ENCODE results near the gene CELF1.
"Not testable (repeated sequence)": the region's sequence is repeated elsewhere in the genome, so short reads cannot be mapped to it uniquely, and the experiment has no call there.

CELF1 gene

GRCh38 chr11:47573321-47573720 is 20.4 kb upstream of the CELF1 start:
- DNase-seq = no peak

GRCh38 chr11:47572715-47573255 is 19.9 kb upstream of the CELF1 start:
- no peak for DNase-seq

- no peak for DNase-seq
Measured at GRCh38 chr11:47571895-47572294, 19.0 kb upstream of the CELF1 start.

- DNase-seq = no peak
Measured at GRCh38 chr11:47571357-47571729, 18.4 kb upstream of the CELF1 start.

- DNase-seq = peak; percentile 94 to 95
Measured at GRCh38 chr11:47570651-47571356, 17.9 kb upstream of the CELF1 start.

GRCh38 chr11:47569646-47570045 is 16.7 kb upstream of the CELF1 start:
- DNase-seq = no peak

GRCh38 chr11:47566149-47566698 is 13.3 kb upstream of the CELF1 start:
- DNase-seq = peak; percentile 30 to 46

GRCh38 chr11:47565340-47566148 is 12.6 kb upstream of the CELF1 start, which contains the start of gene PTPMT1:
TSS of gene PTPMT1 (plus strand) at chr11:47565599. CDS start at chr11:47565623, 24 bp downstream.
- DNase-seq = peak; percentile 60 to 82

- DNase-seq = no peak
Measured at GRCh38 chr11:47564933-47565339, 12.0 kb upstream of the CELF1 start.

- not testable (repeated sequence) for DNase-seq
Measured at GRCh38 chr11:47564366-47564765, 11.4 kb upstream of the CELF1 start.

- DNase-seq = not testable (repeated sequence)
Measured at GRCh38 chr11:47562393-47562792, 9.5 kb upstream of the CELF1 start.

GRCh38 chr11:47560426-47560825 is 7.5 kb upstream of the CELF1 start:
- no peak for DNase-seq

GRCh38 chr11:47558695-47559094 is 5.8 kb upstream of the CELF1 start:
- DNase-seq = no peak

GRCh38 chr11:47557004-47557403 is 4.1 kb upstream of the CELF1 start:
- DNase-seq = not testable (repeated sequence)

GRCh38 chr11:47553406-47553743 is 443 bp upstream of the CELF1 start:
- DNase-seq = no peak

- peak; percentile 61 to 69 for DNase-seq
Measured at GRCh38 chr11:47552056-47552565, 821 bp downstream of the CELF1 start.

GRCh38 chr11:47551086-47551485 is 1.8 kb downstream of the CELF1 start:
- DNase-seq = peak; percentile 53

- peak; percentile 39 to 74 for DNase-seq
Measured at GRCh38 chr11:47550288-47551047, 2.5 kb downstream of the CELF1 start.

- DNase-seq = not testable (repeated sequence)
Measured at GRCh38 chr11:47546274-47546673, 6.7 kb downstream of the CELF1 start.

- no peak for DNase-seq
Measured at GRCh38 chr11:47545298-47545697, 7.6 kb downstream of the CELF1 start.

- DNase-seq = no peak
Measured at GRCh38 chr11:47541070-47541469, 11.9 kb downstream of the CELF1 start.

- no peak for DNase-seq
Measured at GRCh38 chr11:47539681-47540039, 13.3 kb downstream of the CELF1 start.
